HCT116 (cell line): Measurements from ENCODE around the gene IER5L. TPM values are rescaled to one million over a fixed set of nuclear protein-coding genes. Genes with fewer than 3 reads are reported as not detected.

Experiments
- ATAC-seq: fragments of 200-7000 bp; cut with Tn5 transposase; 2 replicates; pipeline ENCODE4 v1.9.1; 2020; ENCODE audit warnings: mild to moderate bottlenecking, moderate library complexity
- BruUV-seq: library from RNA; stranded (reverse); fragments of 400-500 nt; replicated peaks from 2 replicates; lab custom pipeline; 2021; lab: Mats Ljungman, UMichigan
- CTCF ChIA-PET: fragments of 300-600 bp; sonication (Branson Sonifier 250); formaldehyde crosslinking; loops from one replicate; lab custom pipeline; 2021; ENCODE audit warnings: antibody characterized with exemption; lab: Charles Lee
- POLR2A ChIA-PET: fragments of 300-600, 350-600 bp; sonication (Branson Sonifier 250); formaldehyde crosslinking; loops from one replicate; lab custom pipeline; 2021; ENCODE audit warnings: antibody characterized with exemption; lab: Charles Lee
- RAD21 ChIA-PET, 2 experiments: fragments of 300-600 bp; sonication (Branson Sonifier 250); formaldehyde crosslinking; loops; one replicate each; lab custom pipeline; 2023; ENCODE audit warnings: low total read pairs in 2 of 2; ENCODE audit not compliant: uncharacterized antibody in 2 of 2, unreplicated experiment in 2 of 2, low non-redundant PET in 1 of 2; lab: Charles Lee
- DNase-seq: peaks from one replicate; pipeline ENCODE4 v3.0.0-alpha.2; 2010; ENCODE audit warnings: low read depth, low spot score
- H2AFZ ChIP-seq: fragments of 200-600 bp; shearing (Covaris generic), sonication (generic); 2 replicates; pipeline ENCODE4 v1.6.1; 2017; ENCODE audit warnings: low read depth, mixed run types, mixed read lengths, antibody characterized with exemption, low read length; ENCODE audit not compliant: poor library complexity, severe bottlenecking
- H3K27ac ChIP-seq: 2 replicates; pipeline ENCODE4 v1.5.1; 2012; ENCODE audit warnings: low read depth, low read length
- H3K27me3 ChIP-seq: fragments of 200-600 bp; sonication (generic); 2 replicates; pipeline ENCODE4 v1.6.1; 2016; ENCODE audit warnings: mixed run types, low read length, mixed read lengths; ENCODE audit not compliant: insufficient read depth
- H3K36me3 ChIP-seq, 2 experiments: fragments of 200-500 bp in 1 of 2; fragments of 200-600 bp in 1 of 2; sonication (Bioruptor generic) in 1 of 2; sonication (generic) in 1 of 2; 2 replicates each; pipeline versions ENCODE4 v1.5.1 to v1.6.1; 2014 to 2016; ENCODE audit warnings: low read length in 2 of 2, inconsistent platforms in 1 of 2, mixed read lengths in 1 of 2, mixed run types in 1 of 2; ENCODE audit not compliant: insufficient read depth in 2 of 2, control insufficient read depth in 1 of 2
- H3K4me1 ChIP-seq, 2 experiments: fragments of 200-600 bp in 1 of 2; sonication (generic) in 1 of 2; 2 replicates each; pipeline versions ENCODE4 v1.5.1 to v1.6.1; 2012 to 2017; ENCODE audit warnings: low read length in 2 of 2, inconsistent platforms in 1 of 2, mild to moderate bottlenecking in 1 of 2, mixed read lengths in 1 of 2, mixed run types in 1 of 2, moderate library complexity in 1 of 2; ENCODE audit not compliant: insufficient read depth in 2 of 2, control insufficient read depth in 1 of 2
- H3K4me2 ChIP-seq: fragments of 200-600 bp; sonication (generic); 2 replicates; pipeline ENCODE4 v1.6.1; 2017; ENCODE audit warnings: mixed run types, low read length, mixed read lengths
- H3K4me3 ChIP-seq, 2 experiments: fragments of 200-600 bp in 1 of 2; sonication (generic) in 1 of 2; replicated peaks in 1 of 2; 2 replicates each; pipeline ENCODE4 v1.5.1; 2011 to 2016; ENCODE audit warnings: low read length in 2 of 2, control low read depth in 1 of 2, low read depth in 1 of 2, mild to moderate bottlenecking in 1 of 2, mixed read lengths in 1 of 2, mixed run types in 1 of 2
- H3K79me2 ChIP-seq: fragments of 200-600 bp; sonication (generic); 2 replicates; pipeline ENCODE4 v1.6.1; 2017; ENCODE audit warnings: mild to moderate bottlenecking, mixed run types, low read length, moderate library complexity, mixed read lengths; ENCODE audit not compliant: insufficient read depth
- H3K9ac ChIP-seq: fragments of 200-600 bp; sonication (generic); 2 replicates; pipeline ENCODE4 v1.6.1; 2016; ENCODE audit warnings: low read length, mixed read lengths
- H3K9me2 ChIP-seq: fragments of 200-600 bp; sonication (generic), shearing (Covaris generic); 2 replicates; pipeline ENCODE4 v1.6.1; 2017; ENCODE audit warnings: mixed run types, mild to moderate bottlenecking, moderate library complexity; ENCODE audit not compliant: insufficient read depth
- H3K9me3 ChIP-seq, 2 experiments: fragments of 200-500 bp in 1 of 2; fragments of 200-600 bp in 1 of 2; sonication (Bioruptor generic) in 1 of 2; sonication (generic) in 1 of 2; 2 replicates each; pipeline ENCODE4 v1.6.1; 2014 to 2017; ENCODE audit warnings: low read length in 2 of 2, mixed read lengths in 2 of 2, inconsistent platforms in 1 of 2, low read depth in 1 of 2, mild to moderate bottlenecking in 1 of 2, mixed run types in 1 of 2, moderate library complexity in 1 of 2; ENCODE audit not compliant: control insufficient read depth in 1 of 2, insufficient read depth in 1 of 2
- H4K20me1 ChIP-seq: fragments of 200-600 bp; sonication (generic), shearing (Covaris generic); 2 replicates; pipeline ENCODE4 v1.6.1; 2017; ENCODE audit warnings: mixed run types, mild to moderate bottlenecking, moderate library complexity; ENCODE audit not compliant: insufficient read depth
- ELF1 ChIP-seq: IDR thresholded peaks from 2 replicates; pipeline ENCODE4 v1.6.1; 2012; ENCODE audit warnings: low read depth, borderline replicate concordance
- EZH2phosphoT487 ChIP-seq: fragments of 200-600 bp; IDR thresholded peaks from 2 replicates; pipeline ENCODE4 v1.6.1; 2018; ENCODE audit warnings: antibody characterized with exemption, borderline replicate concordance
- FOSL1 ChIP-seq: IDR thresholded peaks from 2 replicates; pipeline ENCODE4 v1.6.1; 2012; ENCODE audit warnings: low read depth
- POLR2A ChIP-seq: IDR thresholded peaks from 2 replicates; pipeline ENCODE4 v1.7.0; 2011; ENCODE audit warnings: borderline replicate concordance; ENCODE audit not compliant: insufficient read depth, insufficient read length; ENCODE audit errors: extremely low read depth
- RAD21 ChIP-seq: IDR thresholded peaks from 2 replicates; pipeline ENCODE4 v1.6.1; 2012; ENCODE audit warnings: low read depth, mild to moderate bottlenecking
- SP1 ChIP-seq: IDR thresholded peaks from 2 replicates; pipeline ENCODE4 v1.6.1; 2012; ENCODE audit warnings: low read depth
- ZBTB33 ChIP-seq: IDR thresholded peaks from 2 replicates; pipeline ENCODE4 v1.6.1; 2011; ENCODE audit warnings: mild to moderate bottlenecking, low read length, moderate library complexity; ENCODE audit not compliant: insufficient replicate concordance; ENCODE audit errors: extremely low read depth
- ZNF274 ChIP-seq: fragments of 200-500 bp; sonication (Bioruptor generic); IDR thresholded peaks from 2 replicates; pipeline ENCODE4 v1.6.1; 2014; ENCODE audit warnings: mild to moderate bottlenecking, low read depth, low read length, inconsistent platforms
- intact Hi-C: fragments of 100-400 bp; cut with micrococcal nuclease; formaldehyde crosslinking; loops from 2 replicates; pipeline ENCODE4 v1.10.0; 2022
- total RNA-seq: library from RNA; stranded (reverse); gene quantifications from one replicate; pipeline ENCODE4 v1.2.1, GENCODE V29; 2021; ENCODE audit not compliant: unreplicated experiment
- TF ChIP-seq, protein P1 (sequence below): IDR thresholded peaks from 2 replicates; pipeline ENCODE4 v1.6.1; 2012

IER5L gene
- total RNA-seq, 1 experiment from 2014 or later: 195 TPM

DNA sequence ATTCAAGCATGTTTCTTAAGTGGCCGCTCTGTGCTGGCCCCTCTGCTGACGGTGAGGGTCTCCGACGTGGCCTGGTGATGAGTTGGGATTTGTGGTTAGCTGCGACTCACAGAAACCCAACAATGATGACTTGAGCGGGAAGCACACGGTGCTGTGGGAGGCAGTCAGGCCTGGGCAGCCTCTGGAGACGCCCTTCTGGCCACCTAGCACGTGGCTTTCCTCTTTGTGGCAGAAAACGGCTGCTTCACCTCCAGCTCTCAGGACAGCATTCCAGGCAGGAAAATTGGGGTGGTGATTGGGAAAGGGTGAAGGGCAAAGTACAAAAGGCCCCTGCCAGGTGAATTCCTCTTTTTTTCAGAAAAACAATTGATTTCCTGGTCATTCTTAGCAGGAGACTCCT is 17.5 kb upstream of the IER5L start:
- Histone ChIP-seq H3K4me3 (no peak overlapping the region), H3K9ac (no peak overlapping the region), H3K9me3 (no peaks in the 10 kb centered on the region), H3K27me3 (no peaks in the 10 kb centered on the region), H3K9me2 (no peaks in the 10 kb centered on the region), H3K27ac (no peak overlapping the region), H4K20me1 (no peaks in the 10 kb centered on the region), H3K4me1 (peaks cover 18 to 21% of the 10 kb centered on the region in 2 experiments), H2AFZ (no peak overlapping the region), H3K79me2 (no peaks in the 10 kb centered on the region), H3K4me2 (no peak overlapping the region), H3K36me3 (no peaks in the 10 kb centered on the region)
- intact Hi-C loops: no loop called here
- ChIA-PET CTCF (no interaction called here), RAD21 (no interaction called here), POLR2A (interaction anchor here (1.7 kb wide), 1 partner anchor 17 kb away, joined by 5 read pairs; the partner anchor contains the start of gene IER5L)
- TF ChIP-seq, protein P1, sequence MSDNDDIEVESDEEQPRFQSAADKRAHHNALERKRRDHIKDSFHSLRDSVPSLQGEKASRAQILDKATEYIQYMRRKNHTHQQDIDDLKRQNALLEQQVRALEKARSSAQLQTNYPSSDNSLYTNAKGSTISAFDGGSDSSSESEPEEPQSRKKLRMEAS: no peak
- TF ChIP-seq SP1 (no peak), FOSL1 (no peak), POLR2A (no peak), EZH2phosphoT487 (no peak), ZBTB33 (no peak), RAD21 (no peak), ELF1 (no peak), ZNF274 (no peak)
- ATAC-seq: no peak
- DNase-seq: no peak
- BruUV-seq: no TSS peak
